Measurements from ENCODE around the gene NUDT16L1. TPM values are rescaled to one million over a fixed set of nuclear protein-coding genes. Genes with fewer than 3 reads are reported as not detected.

NUDT16L1 gene
- polyA plus RNA-seq, 1 of the 3 experiments (the other 2 are of a cell fraction) = 45.8 TPM

- TF ChIP-seq POLR2AphosphoS5 (IDR thresholded peaks at IDR 0.05; ENCODE audit: low read depth, low read length) = no peak
- no peak for TF ChIP-seq RFX5 (IDR thresholded peaks at IDR 0.05; ENCODE audit: low read length)
- no peak for TF ChIP-seq FOXM1 (IDR thresholded peaks at IDR 0.05; ENCODE audit: low read depth)
- TF ChIP-seq TEAD4 (IDR thresholded peaks at IDR 0.05; ENCODE audit: borderline replicate concordance, insufficient read depth) = no peak
- TF ChIP-seq FOSL2 (IDR thresholded peaks at IDR 0.05; ENCODE audit: borderline replicate concordance, low read depth) = no peak
- no peak for TF ChIP-seq ZBTB33 (IDR thresholded peaks at IDR 0.05; ENCODE audit: borderline replicate concordance, low read depth)
These were observed 7.8 kb downstream of the NUDT16L1 start (continued) for GRCh38 chr16:4700997-4701743.

- H3K27ac ChIP-seq (ENCODE audit: low read depth in 2 of 2, low read length in 1 of 2) = no peak overlapping the region
- H3K9ac ChIP-seq = no peak overlapping the region
- no peaks in the 10 kb centered on the region for H3K27me3 ChIP-seq (ENCODE audit: insufficient read depth)
- H3K4me3 ChIP-seq (ENCODE audit: low read depth in 2 of 2, low read length in 1 of 2) = no peak overlapping the region
- no peaks in the 10 kb centered on the region for H3K9me3 ChIP-seq
- POLR2A ChIA-PET = no interaction called here
- DNase-seq = no peak
- no peaks in the 10 kb centered on the region for H3K4me1 ChIP-seq (ENCODE audit: control insufficient read depth in 1 of 2, insufficient read depth in 2 of 2, low read depth in 1 of 2, low read length in 1 of 2)
- H3K79me2 ChIP-seq (ENCODE audit: insufficient read depth) = peaks cover 5% of the 10 kb centered on the region
- no peaks in the 10 kb centered on the region for H3K9me2 ChIP-seq
- 92% methylated on average over 4 of the region's 17 CpGs for WGBS (ENCODE audit: low lambda C conversion rate)
- CTCF ChIA-PET = no interaction called here
- peaks cover 2% of the 10 kb centered on the region for H3F3A ChIP-seq (replicated peaks; ENCODE audit: insufficient read depth)
- H3K4me2 ChIP-seq = no peak overlapping the region
- H3K36me3 ChIP-seq (replicated peaks in 1 of 2; ENCODE audit: control insufficient read depth in 1 of 2, insufficient read depth in 2 of 2, low read length in 1 of 2) = peaks cover 11 to 76% of the 10 kb centered on the region in 2 experiments
- H2AFZ ChIP-seq (ENCODE audit: low read depth) = no peak overlapping the region
- TF ChIP-seq FOXM1 (IDR thresholded peaks at IDR 0.05; ENCODE audit: low read depth) = no peak
- no peak for TF ChIP-seq ELF1 (IDR thresholded peaks at IDR 0.05)
- TF ChIP-seq POLR2AphosphoS5 (IDR thresholded peaks at IDR 0.05; ENCODE audit: low read depth, low read length) = no peak
- no peak for TF ChIP-seq USF2 (IDR thresholded peaks at IDR 0.05; ENCODE audit: borderline replicate concordance, low read depth, low read length)
- TF ChIP-seq TEAD4 (IDR thresholded peaks at IDR 0.05; ENCODE audit: borderline replicate concordance, insufficient read depth) = no peak
- no peak for TF ChIP-seq NRF1 (IDR thresholded peaks at IDR 0.05; ENCODE audit: low read depth, low read length)
- no peak for TF ChIP-seq GATA2 (CRISPR knock-in tag; IDR thresholded peaks at IDR 0.05)
- TF ChIP-seq TCF12 (IDR thresholded peaks at IDR 0.05) = no peak
- no peak for TF ChIP-seq FOXJ3 (CRISPR knock-in tag; IDR thresholded peaks at IDR 0.05)
- TF ChIP-seq RXRA (IDR thresholded peaks at IDR 0.05; ENCODE audit: borderline replicate concordance, low read depth) = no peak
- TF ChIP-seq PBX3 (IDR thresholded peaks at IDR 0.05) = no peak
- H4K20me1 ChIP-seq (ENCODE audit: insufficient read depth) = no peaks in the 10 kb centered on the region
These were observed 8.6 kb downstream of the NUDT16L1 start for GRCh38 chr16:4701791-4702465.
